IPS DF 4.7 (cell line): ENCODE measurements around the gene HLA-DQB2.
"Not testable (repeated sequence)": the region's sequence is repeated elsewhere in the genome, so short reads cannot be mapped to it uniquely, and the experiment has no call there.

Experiments used
- DNase-seq: peaks from one replicate; pipeline ENCODE4 v3.0.0-alpha.2; 2013; ENCODE audit warnings: low spot score; ENCODE audit errors: extremely low read depth

Gene HLA-DQB2

DNA sequence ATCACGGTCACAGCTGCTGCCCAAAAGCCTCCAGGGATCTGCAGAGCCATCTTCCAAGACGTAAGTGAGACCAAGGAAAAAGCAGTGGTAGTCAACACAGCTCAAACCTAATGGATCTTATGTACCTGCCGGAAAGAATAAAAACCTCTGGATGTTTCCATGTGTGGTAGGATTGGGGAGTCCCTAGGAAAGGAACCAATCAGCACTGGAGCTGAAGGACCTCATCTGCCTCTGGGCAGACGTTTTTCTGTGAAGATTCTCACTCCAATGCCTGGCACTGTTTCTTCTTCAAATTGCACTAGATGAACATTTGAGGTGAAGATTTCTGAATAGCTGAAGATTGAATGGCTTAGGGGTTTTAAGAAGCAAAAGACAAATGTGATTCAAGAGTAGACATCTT is at the start of gene HLA-DQB2:
Gene HLA-DQB2, minus strand, starts transcription at position 112 of the 400 bp plus-strand sequence. Its CDS starts 62 bp downstream, at position 50.
- no peak for DNase-seq

DNA sequence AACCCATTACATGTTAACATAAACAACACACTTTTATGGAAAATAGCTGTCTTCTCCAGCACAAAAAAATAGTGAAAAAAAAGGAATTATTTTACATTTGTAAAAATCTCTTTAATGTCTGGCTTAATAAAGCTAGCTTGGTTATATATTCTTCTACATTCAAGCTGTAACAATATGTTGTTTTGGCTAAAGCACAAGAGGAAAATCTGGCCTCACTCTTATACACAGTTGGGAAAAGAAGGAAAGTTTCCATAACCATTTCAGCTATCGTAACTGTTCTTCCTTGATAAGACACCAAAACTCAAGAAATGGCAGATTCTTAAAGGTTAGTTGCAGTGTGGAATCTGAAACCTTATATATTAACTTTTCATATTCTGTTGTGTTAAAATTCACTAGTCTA is 45.8 kb upstream of the HLA-DQB2 start:
- no peak for DNase-seq

GRCh38 chr6:32807020-32807580 is 43.8 kb upstream of the HLA-DQB2 start:
- no peak for DNase-seq

- DNase-seq, result not testable (repeated sequence)
Observed at GRCh38 chr6:32805404-32805803, 42.1 kb upstream of the HLA-DQB2 start.

- DNase-seq, result no peak
Observed at GRCh38 chr6:32803416-32803815, 40.1 kb upstream of the HLA-DQB2 start.

DNA sequence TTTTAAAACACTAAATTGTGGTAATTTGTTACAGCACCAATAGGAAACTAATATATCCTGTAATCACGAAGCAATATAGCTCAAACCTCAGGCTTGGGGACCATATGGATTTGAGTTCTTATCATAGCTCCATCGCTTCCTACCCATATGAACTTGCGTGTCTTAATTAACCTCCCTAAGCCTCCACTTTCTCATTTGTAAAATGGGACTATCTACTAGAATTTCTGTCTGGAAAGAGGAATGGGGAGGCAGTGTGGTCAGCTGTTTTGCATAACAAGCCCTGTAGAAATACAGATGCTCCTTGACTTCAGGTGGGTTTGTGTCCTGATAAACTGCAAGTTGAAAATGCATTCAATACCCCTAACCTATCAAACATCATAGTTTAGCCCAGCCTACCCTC is 36.4 kb upstream of the HLA-DQB2 start:
- DNase-seq, result no peak

GRCh38 chr6:32799168-32799567 is 35.8 kb upstream of the HLA-DQB2 start:
- DNase-seq, result no peak

GRCh38 chr6:32796848-32797776 is 33.8 kb upstream of the HLA-DQB2 start:
- peak; percentile 51 for DNase-seq

DNA sequence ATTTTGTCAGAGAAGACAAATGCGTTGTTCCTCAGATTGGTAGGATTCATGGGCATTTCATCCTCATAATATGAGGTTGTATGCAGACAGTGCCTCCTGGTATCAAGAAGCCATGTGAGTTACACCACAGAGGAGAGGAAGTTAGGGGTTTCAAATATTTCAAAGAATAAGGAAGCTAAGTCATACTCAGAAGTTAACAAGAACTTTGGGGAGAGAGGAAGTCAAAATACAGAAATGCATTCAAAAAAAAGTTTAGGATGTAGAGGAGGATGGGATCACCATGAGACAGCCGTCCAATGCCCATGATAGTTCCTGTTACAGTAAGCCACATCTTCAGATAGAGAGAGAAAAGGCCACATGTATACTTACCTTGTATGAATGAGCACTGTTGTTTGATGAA is 31.2 kb upstream of the HLA-DQB2 start:
- no peak for DNase-seq

GRCh38 chr6:32792901-32793435 is 29.6 kb upstream of the HLA-DQB2 start:
- DNase-seq, result no peak

DNA sequence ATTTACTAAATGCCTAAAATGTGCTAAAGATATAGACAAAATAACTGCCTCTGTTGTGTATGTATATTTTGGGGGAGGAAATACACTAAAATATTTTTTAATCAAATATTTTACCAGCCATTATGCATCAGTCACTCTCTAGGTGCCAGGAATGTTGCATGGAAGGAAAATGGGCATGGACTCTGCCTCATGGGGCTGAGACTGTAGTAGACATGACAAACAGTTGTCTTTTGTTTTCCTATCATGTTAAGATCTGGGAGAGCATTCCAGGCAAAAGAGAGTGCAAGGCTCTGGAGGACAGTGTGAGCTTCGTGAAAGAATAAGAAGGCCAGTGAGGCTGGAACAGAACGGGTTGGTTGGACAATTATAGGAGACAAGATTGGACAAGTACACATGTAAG is 27.0 kb upstream of the HLA-DQB2 start:
- DNase-seq, result no peak

- DNase-seq, result no peak
Observed at GRCh38 chr6:32785781-32786533, 22.6 kb upstream of the HLA-DQB2 start.

- DNase-seq, result not testable (repeated sequence)
Observed at GRCh38 chr6:32782923-32783322, 19.6 kb upstream of the HLA-DQB2 start.

DNA sequence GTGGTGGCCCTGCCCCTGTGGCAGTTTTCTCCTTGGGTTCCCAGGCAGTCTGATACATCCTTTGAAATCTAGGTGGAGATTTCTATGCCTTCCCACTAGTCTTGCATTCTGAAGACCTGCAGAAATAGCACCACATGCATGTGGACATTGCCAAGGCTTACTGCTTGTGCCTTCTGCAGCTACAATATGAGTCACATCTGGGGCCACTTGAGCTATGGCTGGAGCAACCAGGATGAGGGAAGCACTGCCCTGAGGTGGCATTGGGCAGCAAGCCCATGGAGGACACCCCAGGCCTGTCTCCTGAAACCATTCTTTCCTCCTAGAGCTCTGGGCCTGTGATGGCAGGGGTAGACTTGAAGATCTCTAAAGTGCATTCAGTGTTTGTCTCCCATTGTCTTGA is 15.7 kb upstream of the HLA-DQB2 start:
- no peak for DNase-seq

DNA sequence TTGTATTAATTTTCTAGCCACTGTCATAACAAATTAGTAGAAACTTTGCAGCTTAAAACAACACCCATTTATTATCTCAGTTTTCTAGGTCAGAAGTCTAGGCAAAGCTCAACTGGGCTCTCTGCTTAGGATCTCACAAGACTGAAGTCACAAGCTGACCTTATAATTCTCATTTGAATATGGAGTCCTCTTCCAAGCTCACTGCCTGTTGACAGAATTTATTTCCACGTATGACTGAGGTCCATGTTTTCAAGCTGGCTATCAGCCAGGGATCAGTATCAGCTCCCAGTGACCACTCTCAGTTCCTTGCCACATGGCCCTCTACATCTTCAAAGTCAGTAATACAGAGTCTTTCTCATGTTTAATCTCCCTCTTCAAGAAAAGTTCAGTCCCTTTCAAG is 11.7 kb upstream of the HLA-DQB2 start:
- no peak for DNase-seq

GRCh38 chr6:32774426-32774825 is 11.1 kb upstream of the HLA-DQB2 start:
- no peak for DNase-seq

DNA sequence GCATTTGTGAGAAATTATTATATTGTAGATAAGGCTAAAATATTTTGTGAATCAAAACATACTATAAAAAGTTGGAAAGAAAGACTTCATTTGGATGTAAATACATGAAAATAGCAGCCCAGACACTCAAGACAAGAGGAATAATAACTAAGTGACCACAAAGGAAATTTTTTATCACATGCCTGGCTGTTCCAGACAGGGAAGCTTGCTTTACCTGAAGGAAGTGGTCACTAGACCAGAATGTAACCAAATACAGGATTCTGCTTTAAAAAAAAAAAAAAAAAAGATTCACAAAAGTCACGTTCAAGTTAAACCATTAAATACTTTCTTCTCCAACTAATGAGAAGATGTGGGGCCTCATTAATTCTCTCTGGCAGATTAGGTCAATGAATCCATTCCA is 9.3 kb upstream of the HLA-DQB2 start:
- no peak for DNase-seq

- no peak for DNase-seq
Observed at GRCh38 chr6:32764048-32764447, 716 bp upstream of the HLA-DQB2 start.

DNA sequence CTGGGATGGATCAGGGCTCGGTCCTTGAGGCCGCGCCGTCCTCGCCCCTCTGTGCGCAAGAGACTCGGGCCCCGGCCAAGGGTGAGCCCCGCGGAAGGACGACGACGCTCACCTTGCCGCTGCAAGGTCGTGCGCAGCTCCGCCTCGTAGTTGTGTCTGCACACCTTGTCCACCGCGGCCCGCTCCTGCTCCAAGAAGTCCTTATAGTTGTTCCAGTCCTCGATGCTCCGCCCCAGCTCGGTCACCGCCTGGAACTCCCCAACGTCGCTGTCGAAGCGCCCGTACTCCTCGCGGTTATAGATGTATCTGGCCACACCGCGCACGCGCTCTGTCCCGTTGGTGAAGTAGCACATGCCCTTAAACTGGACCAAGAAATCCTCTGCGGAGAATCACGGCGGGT is 1.8 kb downstream of the HLA-DQB2 start:
- DNase-seq, result no peak

- DNase-seq, result no peak
Observed at GRCh38 chr6:32761072-32761471, 2.3 kb downstream of the HLA-DQB2 start.

- no peak for DNase-seq
Observed at GRCh38 chr6:32759669-32760068, 3.7 kb downstream of the HLA-DQB2 start.

DNA sequence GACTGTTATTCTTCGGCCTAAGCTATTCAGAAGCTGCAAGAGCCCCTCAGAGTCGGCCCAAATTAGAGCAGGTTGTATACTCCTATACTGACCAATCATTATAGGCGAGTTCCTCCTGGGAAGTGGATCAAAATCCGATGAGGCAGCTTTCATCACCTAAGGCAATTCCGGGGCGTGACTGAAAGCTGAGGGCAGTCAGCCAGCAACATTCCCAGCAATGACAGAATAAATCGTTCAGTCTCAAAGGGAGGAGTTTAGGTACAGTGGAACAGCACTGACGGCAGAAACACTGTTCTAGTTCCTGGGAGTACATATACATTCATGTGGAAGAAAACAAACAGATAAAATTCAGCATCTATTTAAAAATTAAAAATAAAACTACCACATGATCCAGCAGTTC is 10.8 kb downstream of the HLA-DQB2 start:
- no peak for DNase-seq
